Fibroblast of skin of right quadriceps (primary cell): ENCODE results near the gene AKAP13.
A peak's percentile ranks its signal among the peaks of the same experiment; 100 is the strongest.
"Not testable (repeated sequence)": the region's sequence is repeated elsewhere in the genome, so short reads cannot be mapped to it uniquely, and the experiment has no call there.

Experiments used
- DNase-seq: peaks from one replicate; pipeline ENCODE4 v3.0.0-alpha.2; 2013

AKAP13 gene

GRCh38 chr15:85503151-85503799 is 122.9 kb downstream of the AKAP13 start:
- DNase-seq: no peak

DNA sequence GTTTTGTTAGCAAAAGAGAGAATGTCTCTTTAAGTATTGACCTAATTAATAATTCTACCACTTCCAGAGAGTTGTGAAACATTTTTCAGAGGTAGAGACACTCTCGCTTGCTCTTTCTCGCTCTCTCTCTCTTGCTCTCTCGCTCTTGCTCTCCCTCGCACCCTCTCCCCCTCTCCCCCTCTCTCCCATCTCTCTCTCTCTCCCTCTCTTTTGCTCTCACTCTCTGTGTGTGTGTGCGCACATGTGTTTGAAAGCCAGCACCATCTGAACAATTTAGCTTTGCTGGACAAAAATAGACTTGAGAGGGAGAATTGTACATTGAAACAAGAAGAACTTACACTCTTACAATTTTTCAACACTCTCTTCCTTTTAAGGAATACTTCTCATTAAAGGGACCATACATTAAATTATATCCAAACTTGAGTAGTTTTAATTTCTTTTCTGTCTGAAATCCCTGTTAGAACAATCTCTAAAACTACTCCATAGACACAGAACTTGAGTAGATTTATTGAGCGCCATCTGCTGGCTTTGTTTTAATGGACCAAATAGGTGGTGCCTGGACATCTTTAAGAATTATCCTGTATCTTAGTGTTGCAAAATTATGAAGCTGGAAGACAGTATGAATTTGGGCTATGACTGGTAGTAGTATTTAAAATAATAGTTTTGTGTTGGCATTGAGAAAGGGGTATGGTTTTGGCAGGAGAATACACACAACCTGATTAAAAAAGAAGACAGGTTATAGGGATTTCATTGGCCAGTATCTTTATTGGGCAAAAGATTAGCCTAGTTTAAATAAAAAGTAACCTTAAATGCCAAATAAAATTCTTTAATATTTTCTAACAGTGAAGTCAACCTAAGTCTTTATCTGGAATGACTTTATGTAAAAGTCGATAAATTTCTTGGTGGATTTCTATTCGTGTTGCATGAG is 124.6 kb downstream of the AKAP13 start:
- DNase-seq: peak; percentile 67

GRCh38 chr15:85507114-85507513 is 126.7 kb downstream of the AKAP13 start:
- DNase-seq: no peak

GRCh38 chr15:85509973-85510372 is 129.6 kb downstream of the AKAP13 start:
- no peak for DNase-seq

DNA sequence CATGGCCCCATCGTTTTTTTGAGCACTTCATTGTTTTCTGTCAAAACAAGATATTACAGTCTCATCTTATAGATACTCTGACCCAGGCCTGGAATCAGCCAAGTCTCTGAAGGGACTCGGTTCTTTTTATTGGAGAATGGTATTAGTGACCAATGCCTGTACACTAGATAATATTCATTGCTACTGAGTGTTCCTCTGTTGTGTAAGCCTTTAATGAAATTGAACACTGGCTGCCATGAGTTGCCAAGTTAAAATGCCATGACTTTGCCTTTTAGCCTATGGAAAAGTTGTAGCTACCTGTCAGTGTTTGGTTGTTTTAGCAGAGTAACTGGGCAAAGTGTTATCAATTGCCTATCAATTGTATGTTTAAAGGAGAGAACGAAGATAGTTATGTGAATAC is 134.0 kb downstream of the AKAP13 start:
- DNase-seq: no peak

- no peak for DNase-seq
Observed at GRCh38 chr15:85515212-85515611, 134.8 kb downstream of the AKAP13 start.

DNA sequence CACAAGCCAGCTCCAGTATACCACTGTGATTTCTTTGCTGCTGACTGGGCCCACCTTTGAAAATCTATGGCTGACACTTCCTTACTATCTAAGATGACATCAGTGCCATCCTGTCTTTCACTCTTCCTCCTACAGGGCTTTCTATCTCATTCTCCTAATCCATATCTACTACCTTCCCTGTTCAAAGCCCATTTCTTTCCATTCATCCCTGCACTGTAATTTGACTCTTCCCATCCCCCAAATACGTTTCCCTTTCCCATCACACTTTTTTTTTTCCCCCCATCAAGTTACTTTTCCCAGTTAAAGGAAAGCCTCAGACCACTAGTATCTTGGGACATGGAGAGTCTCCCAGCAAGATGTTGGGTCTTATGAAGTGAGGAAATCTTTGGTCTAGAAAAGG is 136.7 kb downstream of the AKAP13 start:
- DNase-seq: no peak

GRCh38 chr15:85518979-85519761 is 138.8 kb downstream of the AKAP13 start:
- DNase-seq: no peak

DNA sequence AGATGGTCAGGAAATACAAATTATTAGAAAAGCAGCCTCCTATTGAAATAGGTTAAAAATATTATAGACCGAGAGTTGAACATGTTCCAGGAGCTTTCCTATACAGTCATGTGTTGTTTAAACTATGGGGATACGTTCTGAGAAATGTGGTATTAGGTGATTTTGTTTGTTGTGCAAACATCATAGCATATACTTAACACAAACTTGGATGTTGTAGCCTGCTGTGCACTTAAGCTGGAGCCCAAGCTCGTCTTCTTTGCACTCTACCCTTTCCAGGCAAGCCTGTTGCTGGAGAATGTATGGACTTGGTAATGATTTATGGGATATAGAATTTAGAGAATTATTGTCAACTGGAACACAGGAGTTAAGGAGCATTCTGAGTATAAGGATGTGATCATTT is 140.2 kb downstream of the AKAP13 start:
- no peak for DNase-seq

DNA sequence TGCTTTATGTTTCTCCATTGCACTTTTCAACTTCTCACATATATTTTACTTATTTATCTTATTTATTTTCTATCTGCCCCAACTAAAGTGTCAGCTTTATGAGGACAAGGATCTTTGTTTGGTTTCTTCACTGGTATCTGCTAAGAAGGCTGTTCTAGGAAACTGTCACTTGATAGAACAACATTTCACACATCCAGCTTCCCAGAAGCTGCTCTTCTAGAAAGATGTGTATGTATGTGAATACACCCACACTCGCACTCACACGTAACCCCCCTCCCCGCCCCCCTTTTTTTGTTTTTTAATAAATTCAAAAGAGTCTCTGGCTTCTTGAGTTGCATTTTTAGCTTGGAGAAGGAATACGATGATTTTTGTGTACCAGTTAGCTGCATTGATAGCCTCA is 143.1 kb downstream of the AKAP13 start:
- DNase-seq: no peak

DNA sequence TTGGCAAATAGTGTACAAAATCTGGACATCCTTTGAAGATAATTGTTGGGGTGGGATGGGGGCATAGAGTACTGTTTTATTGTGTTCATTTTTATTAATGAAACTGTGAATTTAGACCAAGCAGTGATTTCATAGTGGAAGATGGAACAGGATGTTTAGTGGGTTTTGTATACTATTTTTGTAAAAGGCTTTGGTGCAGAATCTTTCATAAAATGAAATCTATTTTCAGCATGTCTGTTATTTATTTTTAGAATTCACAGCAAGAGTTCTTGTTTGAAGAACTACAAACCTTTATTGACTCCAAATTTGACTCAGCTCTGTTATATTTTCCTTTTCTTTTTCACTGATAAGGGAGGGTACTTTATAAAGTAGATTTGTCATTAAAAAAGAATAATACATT is 145.4 kb downstream of the AKAP13 start:
- DNase-seq: no peak

DNA sequence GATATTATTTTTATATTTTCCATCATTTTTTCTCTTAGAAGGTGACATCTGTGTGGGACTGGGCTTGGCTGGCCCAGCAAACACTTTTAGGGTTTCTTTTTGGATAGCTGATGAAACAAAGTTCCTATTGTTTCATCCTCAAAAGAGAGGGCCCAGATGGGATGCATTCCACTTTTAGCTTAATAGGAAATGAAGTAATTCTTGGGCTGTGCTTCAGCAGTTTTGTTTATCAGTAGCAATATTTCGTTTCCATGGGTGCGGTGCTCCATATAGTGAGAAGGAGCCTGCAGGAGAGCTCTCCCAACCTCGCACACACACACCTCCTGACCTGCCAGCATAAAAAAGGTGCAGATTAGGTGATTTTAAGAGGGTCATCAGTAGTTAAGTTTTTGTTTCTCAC is 147.5 kb downstream of the AKAP13 start:
- DNase-seq: peak; percentile 86

DNA sequence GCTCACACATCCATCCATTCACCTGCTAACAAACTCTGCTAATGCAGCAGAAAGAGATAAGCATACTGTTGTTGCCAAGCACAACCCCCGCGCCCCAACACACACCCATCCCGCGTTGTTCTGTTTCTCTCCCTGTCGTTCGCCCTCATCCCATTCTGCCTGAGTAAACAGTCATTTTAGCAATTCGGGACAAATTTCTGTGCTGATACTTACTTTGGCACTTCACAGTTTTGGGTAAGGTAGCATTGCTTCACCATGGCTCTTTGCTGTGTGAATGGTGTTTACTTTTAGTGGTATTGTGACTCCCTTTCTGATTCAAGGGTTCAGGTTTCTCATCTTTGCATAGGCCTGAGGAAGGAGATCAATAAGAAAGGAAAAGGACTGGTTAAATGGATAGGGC is 149.7 kb downstream of the AKAP13 start:
- DNase-seq: no peak

DNA sequence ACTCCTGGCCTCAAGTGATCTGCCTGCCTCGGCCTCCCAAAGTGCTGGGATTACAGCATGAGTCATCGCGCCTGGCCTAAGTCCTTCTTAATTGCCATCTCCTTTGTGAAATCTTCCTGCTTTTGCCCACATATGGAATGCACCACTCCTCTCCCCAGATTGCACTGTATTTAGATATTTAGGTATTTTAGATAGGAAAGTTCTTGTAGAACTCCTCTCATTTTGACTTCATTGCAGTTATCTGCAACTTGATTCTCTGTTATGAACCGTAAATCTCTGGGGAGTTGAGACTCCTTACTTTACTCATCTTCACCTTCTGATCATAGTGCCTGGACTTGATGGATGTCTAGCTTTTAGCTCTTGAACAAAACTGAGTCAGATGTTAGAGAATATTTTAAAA is 150.7 kb downstream of the AKAP13 start:
- peak; percentile 31 for DNase-seq

DNA sequence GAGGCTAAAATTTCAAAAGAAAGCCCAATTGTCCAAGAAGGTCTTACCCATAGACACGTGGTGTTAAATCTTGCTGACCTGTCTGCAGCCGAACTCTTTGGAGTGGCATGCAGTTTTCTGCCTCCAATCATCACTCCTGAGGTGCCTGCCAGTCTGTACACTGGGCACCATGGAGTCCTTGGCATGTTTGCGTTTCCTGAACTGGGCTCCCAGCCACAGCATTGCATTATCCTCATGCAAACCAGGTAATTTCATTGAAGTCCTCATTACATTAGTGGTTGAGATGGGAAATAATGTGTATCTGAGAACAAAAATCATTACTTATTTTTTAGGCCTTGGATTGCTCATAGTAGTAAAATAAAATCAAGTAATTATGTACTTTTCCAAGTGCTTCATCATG is 152.3 kb downstream of the AKAP13 start:
- DNase-seq: no peak

DNA sequence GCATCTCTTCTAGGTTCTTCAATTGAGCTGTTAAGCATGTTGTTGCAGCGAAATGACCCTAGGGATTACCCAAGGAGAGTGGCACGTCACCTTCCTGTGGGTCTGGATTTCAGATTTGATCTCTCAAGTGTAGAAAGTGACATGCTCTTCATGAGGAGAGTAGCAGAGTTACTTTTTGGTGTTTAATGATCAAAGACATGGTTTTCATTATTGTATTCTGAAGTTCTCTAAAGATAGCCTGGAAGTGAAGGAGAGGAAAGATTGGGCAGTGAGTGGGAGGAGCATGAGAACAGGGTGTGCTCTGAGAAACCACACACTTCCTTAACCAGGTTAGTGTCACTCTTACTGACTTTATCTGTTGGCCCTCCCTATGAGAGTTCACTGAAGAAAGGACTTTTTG is 153.6 kb downstream of the AKAP13 start:
- DNase-seq: no peak

DNA sequence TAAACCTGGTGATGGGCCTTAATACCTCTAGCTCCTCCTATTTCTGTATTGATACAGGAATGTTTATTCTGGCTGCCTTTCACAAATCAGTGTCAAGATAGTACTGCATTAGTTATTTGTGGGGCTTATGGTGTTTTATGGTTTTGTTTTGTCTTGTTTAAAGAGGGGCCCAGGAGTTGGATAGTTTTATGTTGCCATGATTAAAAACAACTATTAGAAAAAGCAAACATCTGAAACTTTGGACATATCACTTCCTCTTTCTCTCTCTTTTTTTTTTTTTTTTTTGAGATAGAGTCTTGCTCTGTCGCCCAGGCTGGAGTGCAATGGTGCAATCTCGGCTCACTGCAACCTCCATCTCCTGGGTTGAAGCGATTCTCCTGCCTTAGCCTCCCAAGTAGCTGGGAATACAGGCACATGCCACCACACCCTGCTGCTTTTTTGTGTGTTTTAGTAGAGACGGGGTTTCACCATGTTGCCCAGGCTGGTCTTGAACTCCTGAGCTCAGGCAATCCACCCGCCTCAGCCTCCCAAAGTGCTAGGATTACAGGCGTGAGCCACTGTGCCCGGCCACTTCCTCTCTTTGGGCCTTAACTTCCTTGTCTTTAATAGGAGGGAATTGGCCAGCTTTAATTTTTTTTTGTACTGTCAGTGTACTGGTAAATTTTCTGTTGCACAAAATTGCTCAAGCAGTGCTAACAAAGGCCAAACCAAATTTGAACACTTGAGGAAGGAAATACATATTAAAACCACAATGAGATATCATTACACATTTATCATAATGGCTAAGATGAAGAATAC is 155.3 kb downstream of the AKAP13 start:
- DNase-seq: not testable (repeated sequence)

DNA sequence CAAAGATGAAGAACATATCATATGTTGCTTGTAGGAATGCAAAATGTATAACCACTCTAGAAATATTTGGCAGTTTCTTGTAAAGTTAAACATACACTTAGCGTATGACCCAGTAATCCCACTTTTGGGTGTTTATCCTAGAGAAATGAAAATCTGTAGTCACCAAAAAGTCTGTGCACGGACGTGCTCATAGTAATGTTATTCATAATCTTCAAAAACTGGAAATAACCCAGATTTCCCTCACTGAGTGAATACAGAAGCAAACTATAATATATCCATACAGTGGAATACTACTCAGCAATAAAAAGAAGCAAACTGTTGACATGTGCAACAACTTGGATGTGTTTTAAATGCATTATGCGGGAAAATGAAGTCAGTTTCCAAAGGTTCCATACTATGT is 155.9 kb downstream of the AKAP13 start:
- no peak for DNase-seq

GRCh38 chr15:85539491-85539890 is 159.1 kb downstream of the AKAP13 start:
- DNase-seq: no peak

GRCh38 chr15:85540085-85540797 is 159.8 kb downstream of the AKAP13 start:
- no peak for DNase-seq

- DNase-seq: no peak
Observed at GRCh38 chr15:85541744-85542143, 161.3 kb downstream of the AKAP13 start.

- no peak for DNase-seq
Observed at GRCh38 chr15:85542488-85542887, 162.1 kb downstream of the AKAP13 start.
